ENCODE measurements around the gene USP17L25.
"Not testable (repeated sequence)": the region's sequence is repeated elsewhere in the genome, so short reads cannot be mapped to it uniquely, and the experiment has no call there.

The USP17L25 gene

GRCh38 chr4:9329611-9330010 is at the start of gene USP17L25:
USP17L25 (plus strand) TSS chr4:9329911; CDS start chr4:9329911, 0 bp downstream.
- not testable (repeated sequence) for DNase-seq

GRCh38 chr4:9324191-9324590 is 5.5 kb upstream of the USP17L25 start:
- DNase-seq = not testable (repeated sequence)

- not testable (repeated sequence) for DNase-seq
Measured at GRCh38 chr4:9324865-9325264, 4.8 kb upstream of the USP17L25 start, which contains the start of gene USP17L24. USP17L24 (plus strand) TSS chr4:9325165; CDS start chr4:9325165, 0 bp downstream.

GRCh38 chr4:9334358-9334757 is 4.6 kb downstream of the USP17L25 start, which contains the start of gene USP17L26:
USP17L26 (plus strand) TSS chr4:9334658; CDS start chr4:9334658, 0 bp downstream.
- not testable (repeated sequence) for DNase-seq

GRCh38 chr4:9339103-9339502 is 9.4 kb downstream of the USP17L25 start, which contains the start of gene USP17L5:
USP17L5 (plus strand) TSS chr4:9339403; CDS start chr4:9339403, 0 bp downstream.
- not testable (repeated sequence) for DNase-seq

GRCh38 chr4:9343848-9344247 is 14.1 kb downstream of the USP17L25 start, which contains the start of gene USP17L27:
USP17L27 (plus strand) TSS chr4:9344148; CDS start chr4:9344148, 0 bp downstream.
- not testable (repeated sequence) for DNase-seq

- DNase-seq = not testable (repeated sequence)
Measured at GRCh38 chr4:9348593-9348992, 18.9 kb downstream of the USP17L25 start, which contains the start of gene USP17L28. USP17L28 (plus strand) TSS chr4:9348893; CDS start chr4:9348893, 0 bp downstream.

GRCh38 chr4:9350866-9351265 is 21.2 kb downstream of the USP17L25 start:
- DNase-seq = not testable (repeated sequence)

GRCh38 chr4:9353338-9353737 is 23.6 kb downstream of the USP17L25 start, which contains the start of gene USP17L29:
USP17L29 (plus strand) TSS chr4:9353638; CDS start chr4:9353638, 0 bp downstream.
- not testable (repeated sequence) for DNase-seq

GRCh38 chr4:9362829-9363228 is 33.1 kb downstream of the USP17L25 start, which contains the start of gene USP17L30:
USP17L30 (plus strand) TSS chr4:9363129; CDS start chr4:9363129, 0 bp downstream.
- DNase-seq = not testable (repeated sequence)

- not testable (repeated sequence) for DNase-seq
Measured at GRCh38 chr4:9379881-9380280, 50.2 kb downstream of the USP17L25 start.

Measured in CD4-positive, alpha-beta T cell treated with Interleukin-17A for 4 hours (primary cell).